Uterus (tissue), 4 donors: ENCODE data around the gene KDELR3. TPM values are rescaled to one million over a fixed set of nuclear protein-coding genes. Genes with fewer than 3 reads are reported as not detected.
A peak's percentile ranks its signal among the peaks of the same experiment; 100 is the strongest.

Source experiments
- DNase-seq, 2 donors: peaks; one replicate each; pipeline ENCODE4 v3.0.0-alpha.2; 2019 to 2020
- H3K27ac ChIP-seq, 2 donors: fragments of 200-600 bp; sonication (generic); 1 replicate in 1 of 2; 2 replicates in 1 of 2; pipeline ENCODE4 v1.5.1; 2016 to 2018
- H3K27me3 ChIP-seq, 2 donors: fragments of 200-600 bp; sonication (generic); one replicate each; pipeline ENCODE4 v1.5.1; 2018 to 2019; ENCODE audit warnings: control low read depth in 1 of 2
- H3K36me3 ChIP-seq, 2 donors: fragments of 200-600 bp; sonication (generic); one replicate each; pipeline ENCODE4 v1.5.1; 2019; ENCODE audit warnings: control low read depth in 1 of 2
- H3K4me1 ChIP-seq, 2 donors: fragments of 200-600 bp; sonication (generic); one replicate each; pipeline ENCODE4 v1.5.1; 2018 to 2019; ENCODE audit warnings: control low read depth in 1 of 2
- H3K4me3 ChIP-seq, 2 donors: fragments of 200-600 bp; sonication (generic); 1 replicate in 1 of 2; 2 replicates in 1 of 2; pipeline ENCODE4 v1.5.1; 2018 to 2019; ENCODE audit warnings: mild to moderate bottlenecking in 1 of 2
- H3K9me3 ChIP-seq, 2 donors: fragments of 200-600 bp; sonication (generic); one replicate each; pipeline ENCODE4 v1.5.1; 2019; ENCODE audit warnings: control low read depth in 1 of 2
- POLR2A ChIP-seq, 2 donors: fragments of 450-650 bp; IDR thresholded peaks; one replicate each; pipeline ENCODE4 v1.6.1; 2016; ENCODE audit warnings: antibody characterized with exemption in 2 of 2, mild to moderate bottlenecking in 1 of 2, moderate library complexity in 1 of 2
- intact Hi-C: fragments of 100-400 bp; cut with DNase I; formaldehyde crosslinking; loops from one replicate; pipeline ENCODE4 v1.15.1; 2023; ENCODE audit warnings: low total_unique reads
- total RNA-seq, 4 donors: library from RNA; depleted of rRNA in 3 of 4; stranded (reverse); fragments of >200 nt in 3 of 4; gene quantifications; one replicate each; pipeline versions ENCODE4 v1.1.0 to v1.2.4, GENCODE V29; 2014 to 2023
- TF ChIP-seq, protein P1 (sequence below), 4 experiments: fragments of 200-600 bp in 2 of 4; fragments of 450-650 bp in 2 of 4; sonication (generic) in 2 of 4; IDR thresholded peaks; one replicate each; pipeline ENCODE4 v1.5.1; 2016 to 2019; ENCODE audit warnings: antibody characterized with exemption in 4 of 4, mild to moderate bottlenecking in 2 of 4, moderate library complexity in 1 of 4
- donor health status: DM: yes; HTN: yes; CAD: no.

KDELR3 gene
- total RNA-seq, 4 donors from 2014 or later = 0.77 to 43.1 (median 4.7) TPM; not detected in 1

DNA sequence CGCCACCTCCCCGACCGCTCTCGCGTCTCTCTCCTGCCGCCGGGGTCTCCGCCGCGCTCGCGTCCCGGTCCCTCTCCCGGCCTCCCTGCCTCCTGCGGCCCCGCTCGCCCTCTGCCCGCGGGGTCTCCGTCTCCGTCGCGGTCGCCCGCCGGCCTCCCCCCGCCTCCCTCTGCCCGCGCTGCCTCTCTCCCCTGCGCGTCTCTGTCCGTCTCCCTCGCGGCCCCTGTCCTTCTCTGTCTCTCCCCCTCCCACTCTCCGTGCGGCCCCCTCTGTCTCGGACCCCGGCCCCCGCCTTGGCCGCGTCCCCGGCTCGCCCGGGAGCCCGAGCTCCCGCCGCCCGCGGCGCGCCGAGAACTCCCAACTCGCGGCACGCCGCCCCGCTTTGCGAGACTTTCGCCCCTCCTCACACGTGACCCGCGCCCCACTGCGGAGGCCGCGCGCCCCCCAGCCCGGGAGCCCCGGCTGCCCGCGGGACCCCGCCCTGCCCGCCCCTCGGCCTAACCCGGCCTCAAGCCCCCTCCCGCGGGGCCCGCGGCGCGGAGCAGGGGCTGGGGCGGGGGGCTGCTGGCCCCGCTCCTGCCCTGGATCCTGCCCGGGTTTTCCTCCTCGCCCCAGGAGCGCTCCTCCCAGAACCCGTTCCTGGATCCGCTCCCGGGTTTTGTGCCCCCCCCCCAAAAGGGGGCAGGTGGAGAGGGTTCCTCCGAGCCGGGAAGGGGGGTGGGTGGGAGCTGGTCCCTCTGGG is 12.2 kb upstream of the KDELR3 start:
- TF ChIP-seq, protein P1, sequence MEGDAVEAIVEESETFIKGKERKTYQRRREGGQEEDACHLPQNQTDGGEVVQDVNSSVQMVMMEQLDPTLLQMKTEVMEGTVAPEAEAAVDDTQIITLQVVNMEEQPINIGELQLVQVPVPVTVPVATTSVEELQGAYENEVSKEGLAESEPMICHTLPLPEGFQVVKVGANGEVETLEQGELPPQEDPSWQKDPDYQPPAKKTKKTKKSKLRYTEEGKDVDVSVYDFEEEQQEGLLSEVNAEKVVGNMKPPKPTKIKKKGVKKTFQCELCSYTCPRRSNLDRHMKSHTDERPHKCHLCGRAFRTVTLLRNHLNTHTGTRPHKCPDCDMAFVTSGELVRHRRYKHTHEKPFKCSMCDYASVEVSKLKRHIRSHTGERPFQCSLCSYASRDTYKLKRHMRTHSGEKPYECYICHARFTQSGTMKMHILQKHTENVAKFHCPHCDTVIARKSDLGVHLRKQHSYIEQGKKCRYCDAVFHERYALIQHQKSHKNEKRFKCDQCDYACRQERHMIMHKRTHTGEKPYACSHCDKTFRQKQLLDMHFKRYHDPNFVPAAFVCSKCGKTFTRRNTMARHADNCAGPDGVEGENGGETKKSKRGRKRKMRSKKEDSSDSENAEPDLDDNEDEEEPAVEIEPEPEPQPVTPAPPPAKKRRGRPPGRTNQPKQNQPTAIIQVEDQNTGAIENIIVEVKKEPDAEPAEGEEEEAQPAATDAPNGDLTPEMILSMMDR (IDR thresholded peaks at IDR 0.05) = no peak
- TF ChIP-seq POLR2A (IDR thresholded peaks at IDR 0.05) = no peak
- Histone ChIP-seq H3K27ac (no peak overlapping the region), H3K4me3 (peak overlapping the region in 1 of 2 donors; percentile 7), H3K27me3 (peaks cover 7 to 13% of the 10 kb centered on the region in 2 donors), H3K9me3 (no peaks in the 10 kb centered on the region), H3K36me3 (no peaks in the 10 kb centered on the region), H3K4me1 (peaks cover 0 to 16% of the 10 kb centered on the region in 2 donors)
- no peak for DNase-seq
- intact Hi-C loops = no loop called here

DNA sequence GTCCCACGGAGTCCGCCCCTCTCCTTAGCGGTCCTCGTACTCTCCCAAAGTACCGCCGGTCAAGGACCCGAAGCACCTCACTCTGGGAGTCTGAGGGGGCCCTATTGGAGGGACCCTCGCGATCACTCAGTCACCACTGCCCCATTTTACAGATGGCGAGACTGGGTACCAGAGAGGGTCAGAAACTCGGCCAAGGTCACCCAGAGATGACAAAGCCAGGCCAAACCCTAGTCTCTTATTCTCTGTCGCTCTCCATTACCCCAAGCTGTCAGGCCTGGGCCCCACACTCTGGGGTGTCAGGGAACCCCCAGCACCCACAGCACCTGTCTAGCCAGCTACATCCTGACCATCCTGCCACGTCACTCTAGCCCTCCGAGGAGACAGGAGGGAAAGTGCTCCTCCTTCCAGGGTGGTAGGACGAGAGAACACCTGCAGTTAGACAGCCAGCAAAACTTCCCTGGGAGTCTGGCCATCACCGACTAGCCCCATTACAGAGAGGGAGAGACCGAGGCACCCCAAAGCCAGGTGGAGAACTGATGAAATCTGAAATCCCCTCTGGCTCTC is 11.5 kb upstream of the KDELR3 start:
- Histone ChIP-seq H3K27me3 (peaks cover 7 to 13% of the 10 kb centered on the region in 2 donors), H3K36me3 (no peaks in the 10 kb centered on the region), H3K27ac (no peak overlapping the region), H3K4me1 (peaks cover 0 to 16% of the 10 kb centered on the region in 2 donors), H3K9me3 (no peaks in the 10 kb centered on the region), H3K4me3 (no peak overlapping the region)
- intact Hi-C loops = no loop called here
- TF ChIP-seq, protein P1 (IDR thresholded peaks at IDR 0.05) = no peak
- no peak for TF ChIP-seq POLR2A (IDR thresholded peaks at IDR 0.05)
- no peak for DNase-seq

DNA sequence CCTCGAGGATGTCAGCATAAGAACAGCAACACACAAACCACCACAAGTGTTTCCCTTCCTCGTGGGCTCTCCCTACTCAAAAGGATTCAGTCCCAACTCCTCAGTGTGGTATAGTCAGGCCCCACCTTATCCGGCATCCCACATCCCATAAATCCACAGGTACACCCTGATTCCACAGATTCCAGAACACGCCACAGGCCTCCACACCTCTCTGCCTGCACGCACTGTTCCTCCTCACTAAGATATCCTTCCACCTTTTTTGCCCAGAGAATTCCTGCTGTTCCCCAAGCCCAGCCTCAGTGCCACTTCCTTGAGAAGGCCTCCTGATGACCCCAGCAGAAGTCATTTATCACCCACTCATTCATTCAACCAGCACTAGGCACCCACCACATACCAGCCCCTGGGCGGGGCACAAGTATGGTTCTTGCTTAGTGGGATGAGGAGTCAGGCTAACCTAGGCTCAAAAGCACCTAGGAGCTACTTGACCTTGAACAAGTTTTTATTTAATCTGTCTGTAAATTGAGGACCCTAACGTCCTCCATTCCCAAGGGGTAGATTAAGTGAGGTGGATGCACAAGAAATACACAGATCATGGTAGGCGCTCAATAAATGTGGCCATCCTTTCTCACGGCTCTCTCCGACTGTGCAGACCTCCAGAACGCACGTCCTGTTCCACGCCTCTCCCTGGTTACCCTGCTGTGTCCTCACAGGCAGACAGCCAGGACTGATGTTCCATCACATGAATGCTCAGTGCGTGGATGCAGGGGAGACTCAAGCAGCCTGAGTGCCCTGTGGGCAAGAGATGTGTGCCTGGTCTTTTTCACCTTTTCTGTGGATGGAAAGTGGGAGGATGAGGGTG is 10.8 kb upstream of the KDELR3 start:
- H3K27ac ChIP-seq = no peak overlapping the region
- peaks cover 7 to 13% of the 10 kb centered on the region in 2 donors for H3K27me3 ChIP-seq
- H3K4me1 ChIP-seq = peaks cover 0 to 16% of the 10 kb centered on the region in 2 donors
- no peak for TF ChIP-seq POLR2A (IDR thresholded peaks at IDR 0.05)
- TF ChIP-seq, protein P1 (IDR thresholded peaks at IDR 0.05) = no peak
- H3K4me3 ChIP-seq = no peak overlapping the region
- no peak for DNase-seq
- intact Hi-C loops = no loop called here
- no peaks in the 10 kb centered on the region for H3K36me3 ChIP-seq
- no peaks in the 10 kb centered on the region for H3K9me3 ChIP-seq

DNA sequence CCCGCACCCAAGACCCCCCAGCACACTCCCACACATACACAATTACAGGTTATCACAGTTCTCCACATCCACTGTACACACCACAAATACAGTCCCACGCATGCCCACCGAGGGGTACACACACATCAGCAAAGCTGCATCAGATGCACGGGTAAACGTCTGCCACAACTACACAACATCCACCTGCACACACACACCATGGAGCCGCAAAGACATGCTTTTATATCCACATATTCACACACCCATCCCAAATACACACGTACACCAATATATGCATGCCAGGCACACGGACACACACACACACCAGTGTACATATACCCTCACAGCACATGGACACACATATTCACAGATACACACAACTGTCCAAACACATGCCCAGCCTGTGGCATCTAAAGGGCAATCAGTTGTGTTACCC is 7.5 kb upstream of the KDELR3 start:
- Histone ChIP-seq H3K27ac (no peak overlapping the region), H3K36me3 (no peaks in the 10 kb centered on the region), H3K4me1 (peaks cover 0 to 7% of the 10 kb centered on the region in 2 donors), H3K9me3 (no peaks in the 10 kb centered on the region), H3K27me3 (peaks cover 0 to 12% of the 10 kb centered on the region in 2 donors), H3K4me3 (no peak overlapping the region)
- no peak for DNase-seq
- TF ChIP-seq POLR2A (IDR thresholded peaks at IDR 0.05) = no peak
- TF ChIP-seq, protein P1 (IDR thresholded peaks at IDR 0.05) = no peak
- intact Hi-C loops = no loop called here
